MM.1S (cell line): ENCODE data around the gene ZNF892.
A peak's percentile ranks its signal among the peaks of the same experiment; 100 is the strongest.

Source experiments
- DNase-seq: peaks from one replicate; pipeline ENCODE4 v3.0.0-alpha.2; 2015
- H2AFZ ChIP-seq: fragments of 300-600 bp; sonication (generic); 2 replicates; pipeline ENCODE4 v1.6.0; 2016; ENCODE audit warnings: antibody characterized with exemption, low read length
- H3F3A ChIP-seq: fragments of 300-600 bp; sonication (generic); 2 replicates; pipeline ENCODE4 v1.6.1; 2016; ENCODE audit warnings: mild to moderate bottlenecking, antibody characterized with exemption, low read length, moderate library complexity, mixed read lengths; ENCODE audit not compliant: insufficient read depth
- H3K27ac ChIP-seq: fragments of 300-600 bp; sonication (generic); 2 replicates; pipeline ENCODE4 v1.5.1; 2016; ENCODE audit warnings: mild to moderate bottlenecking, low read length
- H3K27me3 ChIP-seq: fragments of 300-600 bp; sonication (generic); replicated peaks from 2 replicates; pipeline ENCODE4 v1.6.0; 2016; ENCODE audit warnings: low read length; ENCODE audit not compliant: insufficient read depth
- H3K36me3 ChIP-seq: fragments of 300-600 bp; sonication (generic); replicated peaks from 2 replicates; pipeline ENCODE4 v1.6.1; 2016; ENCODE audit warnings: mild to moderate bottlenecking, low read length, mixed read lengths; ENCODE audit not compliant: insufficient read depth
- H3K4me1 ChIP-seq: fragments of 300-600 bp; sonication (generic); 2 replicates; pipeline ENCODE4 v1.6.1; 2016; ENCODE audit warnings: low read length, mixed read lengths
- H3K4me2 ChIP-seq: fragments of 300-600 bp; sonication (generic); 2 replicates; pipeline ENCODE4 v1.6.0; 2016; ENCODE audit warnings: low read depth, low read length
- H3K4me3 ChIP-seq: fragments of 300-600 bp; sonication (generic); 2 replicates; pipeline ENCODE4 v1.5.1; 2016; ENCODE audit warnings: low read length, mixed read lengths
- H3K79me2 ChIP-seq: fragments of 300-600 bp; sonication (generic); 2 replicates; pipeline ENCODE4 v1.6.1; 2016; ENCODE audit warnings: mixed run types, low read length, mixed read lengths
- H3K9ac ChIP-seq: fragments of 300-600 bp; sonication (generic); 2 replicates; pipeline ENCODE4 v1.6.1; 2016; ENCODE audit warnings: low read length, mixed read lengths
- H3K9me2 ChIP-seq: fragments of 300-600 bp; sonication (generic); replicated peaks from 2 replicates; pipeline ENCODE4 v1.6.1; 2016; ENCODE audit warnings: mild to moderate bottlenecking, low read length, mixed read lengths; ENCODE audit not compliant: insufficient read depth
- H3K9me3 ChIP-seq: fragments of 300-600 bp; sonication (generic); replicated peaks from 2 replicates; pipeline ENCODE4 v1.6.1; 2016; ENCODE audit warnings: mild to moderate bottlenecking, low read length, mixed read lengths; ENCODE audit not compliant: insufficient read depth
- H4K20me1 ChIP-seq: fragments of 300-600 bp; sonication (generic); 2 replicates; pipeline ENCODE4 v1.6.1; 2016; ENCODE audit warnings: mild to moderate bottlenecking, low read length, moderate library complexity, mixed read lengths; ENCODE audit not compliant: insufficient read depth
- CTCF ChIP-seq: fragments of 300-600 bp; sonication (generic); IDR thresholded peaks from 2 replicates; pipeline ENCODE4 v1.5.1; 2016; ENCODE audit warnings: antibody characterized with exemption, low read length, mixed read lengths
- EZH2 ChIP-seq: fragments of 300-600 bp; sonication (generic); optimal IDR thresholded peaks from 2 replicates; pipeline ENCODE3; 2017; ENCODE audit warnings: low read depth, mild to moderate bottlenecking, antibody characterized with exemption, low read length, mixed read lengths
- EZH2phosphoT487 ChIP-seq: fragments of 300-600 bp; sonication (generic); IDR thresholded peaks from 2 replicates; pipeline ENCODE4 v1.6.1; 2018; ENCODE audit warnings: antibody characterized with exemption, low read length

Gene ZNF892

DNA sequence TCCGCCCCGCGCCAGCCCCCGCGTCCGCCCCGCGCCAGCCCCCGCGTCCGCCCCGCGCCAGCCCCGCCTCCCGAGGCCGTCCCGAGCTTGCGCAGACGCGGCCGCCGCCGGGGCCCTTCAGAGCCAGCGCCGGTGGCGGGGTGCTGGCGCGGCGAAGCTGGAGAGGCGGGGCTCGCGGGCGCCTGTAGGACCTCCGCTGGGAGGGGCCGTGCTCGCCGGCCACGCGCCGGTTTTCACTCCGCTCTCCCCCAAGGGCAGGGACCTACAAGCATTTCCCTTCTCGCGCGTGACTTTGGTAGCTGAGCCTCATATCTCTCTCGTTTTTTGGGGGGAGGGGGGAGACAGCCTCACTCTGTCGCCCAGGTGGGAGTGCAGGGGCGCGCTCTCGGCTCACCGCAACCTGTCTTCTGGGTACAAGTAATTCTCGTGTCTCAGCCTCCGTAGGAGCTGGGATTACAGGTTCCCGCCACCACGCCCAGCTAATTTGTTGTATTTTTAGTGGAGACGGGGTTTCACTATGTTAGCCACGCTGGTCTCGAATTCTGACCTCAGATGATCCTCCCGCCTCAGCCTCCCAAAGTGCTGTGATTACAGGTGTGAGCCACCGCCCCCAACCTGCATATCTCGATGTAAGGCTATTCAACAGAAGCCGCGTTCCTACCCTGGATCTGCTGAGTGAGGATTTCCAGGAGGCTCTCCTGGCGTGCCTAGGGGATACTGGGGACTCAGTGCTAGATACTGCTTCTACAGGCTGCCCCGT lies 47.5 kb upstream of the ZNF892 start, which contains the start of gene ZNF514:
Gene ZNF514 (minus strand): TSS at position 159 of the 760 bp plus-strand sequence. CDS start 6,595 bp downstream, outside the sequence.
- no peak within 1 kb of the TSS for H3K27ac ChIP-seq
- H3K79me2 ChIP-seq = 0 out of 2 replicates have a peak, but pooled peaks cover 1% of the 10 kb centered on the region
- H3K36me3 ChIP-seq = no peaks in the 10 kb centered on the region
- no peak within 1 kb of the TSS for H3K9ac ChIP-seq
- H3K4me1 ChIP-seq = no peaks in the 10 kb centered on the region
- no peaks in the 10 kb centered on the region for H4K20me1 ChIP-seq
- peak within 1 kb of the TSS; percentile 74 for H2AFZ ChIP-seq
- peak within 1 kb of the TSS; percentile 46; the same call in 1 of the 2 replicates for H3K4me3 ChIP-seq
- TF ChIP-seq EZH2 = no peak
- TF ChIP-seq EZH2phosphoT487 = no peak
- no peak for TF ChIP-seq CTCF
- peak within 1 kb of the TSS; percentile 54; the same call in 1 of the 2 replicates for H3K4me2 ChIP-seq
- H3F3A ChIP-seq = no peaks in the 10 kb centered on the region
- peak; percentile 49 for DNase-seq
- H3K9me3 ChIP-seq = no peaks in the 10 kb centered on the region
- H3K27me3 ChIP-seq = no peaks in the 10 kb centered on the region
- H3K9me2 ChIP-seq = no peaks in the 10 kb centered on the region

GRCh38 chr2:95165030-95165370 lies 42.3 kb upstream of the ZNF892 start:
- Histone ChIP-seq H3K27me3 (no peaks in the 10 kb centered on the region), H3K9me3 (no peaks in the 10 kb centered on the region), H3K79me2 (0 out of 2 replicates have a peak, but pooled peaks cover 4% of the 10 kb centered on the region), H3K36me3 (no peaks in the 10 kb centered on the region), H3F3A (no peaks in the 10 kb centered on the region), H3K9ac (peak overlapping the region; percentile 87), H3K4me2 (peak overlapping the region; percentile 88), H3K27ac (peak overlapping the region; percentile 67; the same call in 1 of the 2 replicates), H3K4me1 (no peaks in the 10 kb centered on the region), H3K4me3 (peak overlapping the region; percentile 98), H2AFZ (peak overlapping the region; percentile 97), H3K9me2 (no peaks in the 10 kb centered on the region), H4K20me1 (no peaks in the 10 kb centered on the region)
- no peak for DNase-seq
- TF ChIP-seq EZH2phosphoT487 (no peak), CTCF (no peak), EZH2 (no peak)

- Histone ChIP-seq H4K20me1 (no peaks in the 10 kb centered on the region), H3K9ac (peak within 1 kb of the TSS; percentile 87), H3K27me3 (no peaks in the 10 kb centered on the region), H2AFZ (peak within 1 kb of the TSS; percentile 97), H3K9me3 (no peaks in the 10 kb centered on the region), H3K79me2 (0 out of 2 replicates have a peak, but pooled peaks cover 4% of the 10 kb centered on the region), H3K4me3 (peak within 1 kb of the TSS; percentile 98), H3K4me1 (no peaks in the 10 kb centered on the region), H3F3A (no peaks in the 10 kb centered on the region), H3K9me2 (no peaks in the 10 kb centered on the region), H3K4me2 (peak within 1 kb of the TSS; percentile 88), H3K36me3 (no peaks in the 10 kb centered on the region), H3K27ac (peak within 1 kb of the TSS; percentile 67; the same call in 1 of the 2 replicates)
- no peak for TF ChIP-seq EZH2phosphoT487
- TF ChIP-seq EZH2 = no peak
- TF ChIP-seq CTCF = no peak
- peak; percentile 97 for DNase-seq
Observed at GRCh38 chr2:95165371-95166064, 41.8 kb upstream of the ZNF892 start, which contains the start of gene ZNF2. TSS of gene ZNF2 (plus strand) at chr2:95165809. CDS start at chr2:95176227, 10,418 bp downstream.
